ENCODE results near the gene MON2. TPM values are rescaled to one million over a fixed set of nuclear protein-coding genes. Genes with fewer than 3 reads are reported as not detected.

The MON2 gene
- polyA plus RNA-seq, 1 experiment, result 7.8 TPM

Small RNAs within 50 kb of the gene (small RNA-seq; reads per million reads assigned to genes)
- gene MIRLET7I (ENCODE audit: insufficient read length, low read depth, low replicate concordance), result 80,926 reads per million, percentile 100 among the genes with 10 or more reads in this experiment
- gene RNU6-399P (ENCODE audit: insufficient read length, low read depth, low replicate concordance), result not detected

Other genes with a start within 250 kb of the MON2 start
- gene USP15, start 206.4 kb upstream of the MON2 start, polyA plus RNA-seq (2011; rRNA removed), result 21.9 and 44.3 TPM in 2 replicates